H9 (cell line): ENCODE data around the gene SIRPB1. TPM values are rescaled to one million over a fixed set of nuclear protein-coding genes. Genes with fewer than 3 reads are reported as not detected.

Source experiments
- DNase-seq: peaks from one replicate; pipeline ENCODE4 v3.0.0-alpha.2; 2017
- H2AFZ ChIP-seq: one replicate; pipeline ENCODE4 v1.6.1; 2013; ENCODE audit warnings: mild to moderate bottlenecking, low read length, control low read depth, moderate library complexity
- H2AK5ac ChIP-seq: 2 replicates; pipeline ENCODE4 v1.6.1; 2013; ENCODE audit warnings: low read length, control low read depth, mixed read lengths; ENCODE audit not compliant: insufficient read length
- H2BK120ac ChIP-seq: one replicate; pipeline ENCODE4 v1.6.1; 2013; ENCODE audit warnings: low read depth, mild to moderate bottlenecking, low read length, control low read depth, inconsistent platforms; ENCODE audit not compliant: poor library complexity, severe bottlenecking
- H2BK12ac ChIP-seq: 2 replicates; pipeline ENCODE4 v1.6.1; 2013; ENCODE audit warnings: low read length, control low read depth, mixed read lengths, low read depth; ENCODE audit not compliant: insufficient read length
- H2BK15ac ChIP-seq: 2 replicates; pipeline ENCODE4 v1.6.1; 2013; ENCODE audit warnings: low read depth, low read length, control low read depth
- H2BK20ac ChIP-seq: one replicate; pipeline ENCODE4 v1.6.1; 2013; ENCODE audit warnings: low read depth, mild to moderate bottlenecking, low read length, control low read depth, inconsistent platforms; ENCODE audit not compliant: poor library complexity, severe bottlenecking
- H2BK5ac ChIP-seq: 2 replicates; pipeline ENCODE4 v1.6.1; 2013; ENCODE audit warnings: low read length, control low read depth, mixed read lengths; ENCODE audit not compliant: insufficient read length
- H3K14ac ChIP-seq: 2 replicates; pipeline ENCODE4 v1.6.1; 2013; ENCODE audit warnings: low read length, control low read depth; ENCODE audit not compliant: insufficient read depth
- H3K18ac ChIP-seq: 2 replicates; pipeline ENCODE4 v1.6.1; 2013; ENCODE audit warnings: low read depth, mild to moderate bottlenecking, mixed read lengths, low read length, control low read depth; ENCODE audit not compliant: insufficient read length
- H3K23ac ChIP-seq: 2 replicates; pipeline ENCODE4 v1.6.1; 2013; ENCODE audit warnings: low read length, control low read depth, mixed read lengths, low read depth; ENCODE audit not compliant: insufficient read length
- H3K23me2 ChIP-seq: 2 replicates; pipeline ENCODE4 v1.6.1; 2013; ENCODE audit warnings: low read depth, mild to moderate bottlenecking, mixed read lengths, low read length, control low read depth; ENCODE audit not compliant: insufficient read length, poor library complexity, severe bottlenecking
- H3K27ac ChIP-seq: 2 replicates; pipeline ENCODE4 v1.5.1; 2013; ENCODE audit warnings: low read length, control low read depth, mixed read lengths, low read depth; ENCODE audit not compliant: insufficient read length
- H3K27me3 ChIP-seq: 2 replicates; pipeline ENCODE4 v1.6.1; 2013; ENCODE audit warnings: low read length, control low read depth, inconsistent platforms; ENCODE audit not compliant: insufficient read depth
- H3K4ac ChIP-seq: 2 replicates; pipeline ENCODE4 v1.6.1; 2013; ENCODE audit warnings: low read depth, mild to moderate bottlenecking, control low read depth, inconsistent platforms, low read length, moderate library complexity
- H3K4me1 ChIP-seq: 2 replicates; pipeline ENCODE4 v1.6.1; 2013; ENCODE audit warnings: low read length, control low read depth, inconsistent platforms; ENCODE audit not compliant: insufficient read depth
- H3K4me2 ChIP-seq: 2 replicates; pipeline ENCODE4 v1.6.1; 2013; ENCODE audit warnings: low read length, control low read depth, mixed read lengths; ENCODE audit not compliant: insufficient read length, insufficient read depth
- H3K56ac ChIP-seq: 2 replicates; pipeline ENCODE4 v1.6.1; 2013; ENCODE audit warnings: low read depth, mild to moderate bottlenecking, mixed read lengths, low read length, control low read depth; ENCODE audit not compliant: insufficient read length
- H3K79me1 ChIP-seq: 2 replicates; pipeline ENCODE4 v1.6.1; 2013; ENCODE audit warnings: low read depth, mild to moderate bottlenecking, moderate library complexity, low read length, control low read depth, inconsistent platforms; ENCODE audit not compliant: insufficient read depth, poor library complexity, severe bottlenecking
- H3K79me2 ChIP-seq: 2 replicates; pipeline ENCODE4 v1.6.1; 2013; ENCODE audit warnings: low read length, control low read depth, inconsistent platforms; ENCODE audit not compliant: insufficient read depth
- H3K9ac ChIP-seq: 2 replicates; pipeline ENCODE4 v1.6.1; 2013; ENCODE audit warnings: low read length, control low read depth, mixed read lengths; ENCODE audit not compliant: insufficient read length; ENCODE audit errors: extremely low read depth
- H3K9me3 ChIP-seq: one replicate; pipeline ENCODE4 v1.6.1; 2013; ENCODE audit warnings: low read depth, low read length, inconsistent platforms; ENCODE audit not compliant: control insufficient read depth
- H3T11ph ChIP-seq: one replicate; pipeline ENCODE4 v1.6.1; 2013; ENCODE audit warnings: mild to moderate bottlenecking, low read length, control low read depth, inconsistent platforms
- H4K20me1 ChIP-seq: one replicate; pipeline ENCODE4 v1.6.1; 2013; ENCODE audit not compliant: control insufficient read depth, insufficient read length, insufficient read depth
- H4K5ac ChIP-seq: 2 replicates; pipeline ENCODE4 v1.6.1; 2013; ENCODE audit warnings: low read depth, mild to moderate bottlenecking, mixed read lengths, low read length, control low read depth; ENCODE audit not compliant: insufficient read length
- H4K8ac ChIP-seq: replicated peaks from 2 replicates; pipeline ENCODE4 v1.6.1; 2013; ENCODE audit warnings: low read length, control low read depth, mixed read lengths, low read depth; ENCODE audit not compliant: insufficient read length
- H4K91ac ChIP-seq: 2 replicates; pipeline ENCODE4 v1.6.1; 2013; ENCODE audit warnings: low read depth, mild to moderate bottlenecking, moderate library complexity, mixed read lengths, low read length, control low read depth; ENCODE audit not compliant: insufficient read length
- H3K27ac Mint-ChIP-seq, 3 experiments: 2 replicates in 2 of 3; 3 replicates in 1 of 3; pipeline ENCODE4 v1.8.0; 2020 to 2021; ENCODE audit warnings: mixed read lengths in 3 of 3, mild to moderate bottlenecking in 1 of 3, moderate library complexity in 1 of 3
- H3K27me3 Mint-ChIP-seq: 2 replicates; pipeline ENCODE4 v1.8.0; 2021; ENCODE audit warnings: low read depth, mild to moderate bottlenecking, moderate library complexity, mixed read lengths
- H3K36me3 Mint-ChIP-seq, 3 experiments: 2 replicates in 2 of 3; 3 replicates in 1 of 3; pipeline ENCODE4 v1.8.0; 2020 to 2021; ENCODE audit warnings: low read depth in 3 of 3, mixed read lengths in 3 of 3; ENCODE audit not compliant: insufficient read depth in 1 of 3
- H3K4me1 Mint-ChIP-seq, 2 experiments: 2 replicates each; pipeline ENCODE4 v1.8.0; 2020; ENCODE audit warnings: mixed read lengths in 2 of 2
- H3K4me3 Mint-ChIP-seq, 2 experiments: 2 replicates in 1 of 2; 3 replicates in 1 of 2; pipeline ENCODE4 v1.8.0; 2020 to 2021; ENCODE audit warnings: mild to moderate bottlenecking in 2 of 2, mixed read lengths in 2 of 2, moderate library complexity in 1 of 2
- H3K9me3 Mint-ChIP-seq, 2 experiments: 2 replicates in 1 of 2; 3 replicates in 1 of 2; pipeline ENCODE4 v1.8.0; 2020; ENCODE audit warnings: mild to moderate bottlenecking in 2 of 2, mixed read lengths in 2 of 2, moderate library complexity in 1 of 2
- CTCF ChIP-seq: fragments of 200-600 bp; sonication (generic); conservative IDR thresholded peaks from 3 replicates; pipeline ENCODE4 v1.8.0; 2021; ENCODE audit warnings: antibody characterized with exemption, mild to moderate bottlenecking
- WGBS: extraction: QIAGEN DNeasy Blood & Tissue Kit; methylation state at CpG from one replicate; pipeline ENCODE4 v1.1.7; 2013; ENCODE audit warnings: missing lambda C conversion rate, low lambda C conversion rate, mixed read lengths; ENCODE audit not compliant: insufficient read length; ENCODE audit errors: extremely low coverage; 5-methylcytosine and 5-hydroxymethylcytosine counted together
- total RNA-seq: library from RNA; stranded (reverse); gene quantifications from 2 replicates; pipeline ENCODE4 v1.2.1, GENCODE V29; 2021

Gene SIRPB1
- total RNA-seq, 1 experiment from 2014 or later: 1.0 TPM

- Histone ChIP-seq H2BK5ac (no peak overlapping the region), H3K4ac (no peak overlapping the region), H2BK12ac (no peak overlapping the region), H3K23me2 (no peaks in the 10 kb centered on the region), H2BK15ac (no peak overlapping the region), H3K14ac (no peak overlapping the region), H3K56ac (no peak overlapping the region), H3K79me2 (no peaks in the 10 kb centered on the region), H2BK120ac (no peak overlapping the region), H3K23ac (no peak overlapping the region), H4K91ac (no peak overlapping the region), H3K27ac (no peak overlapping the region), H4K5ac (no peak overlapping the region), H3K79me1 (no peaks in the 10 kb centered on the region), H2BK20ac (no peak overlapping the region), H3K9ac (no peak overlapping the region), H3K4me2 (no peak overlapping the region), H3K9me3 (no peaks in the 10 kb centered on the region), H4K20me1 (no peaks in the 10 kb centered on the region), H2AFZ (no peak overlapping the region), H3K18ac (no peak overlapping the region), H3T11ph (no peak overlapping the region), H3K4me1 (no peaks in the 10 kb centered on the region), H3K27me3 (no peaks in the 10 kb centered on the region), H4K8ac (no peak overlapping the region), H2AK5ac (no peak overlapping the region)
- Mint-ChIP-seq H3K9me3 (peaks cover 20 to 24% of the 10 kb centered on the region in 2 experiments), H3K4me3 (no peak overlapping the region), H3K36me3 (peaks cover 3 to 12% (median 6%) of the 10 kb centered on the region in 3 experiments; a peak in 5 of 7 replicates), H3K27ac (no peak overlapping the region), H3K4me1 (peaks cover 9 to 15% of the 10 kb centered on the region in 2 experiments), H3K27me3 (peaks cover 32% of the 10 kb centered on the region)
- TF ChIP-seq CTCF: no peak
- no CpG with 5 or more reads among the region's 5 CpGs for WGBS
- no peak for DNase-seq
Observed at GRCh38 chr20:1669304-1669703, 49.5 kb upstream of the SIRPB1 start.
